ENCODE measurements around the gene USF3.

The USF3 gene

DNA sequence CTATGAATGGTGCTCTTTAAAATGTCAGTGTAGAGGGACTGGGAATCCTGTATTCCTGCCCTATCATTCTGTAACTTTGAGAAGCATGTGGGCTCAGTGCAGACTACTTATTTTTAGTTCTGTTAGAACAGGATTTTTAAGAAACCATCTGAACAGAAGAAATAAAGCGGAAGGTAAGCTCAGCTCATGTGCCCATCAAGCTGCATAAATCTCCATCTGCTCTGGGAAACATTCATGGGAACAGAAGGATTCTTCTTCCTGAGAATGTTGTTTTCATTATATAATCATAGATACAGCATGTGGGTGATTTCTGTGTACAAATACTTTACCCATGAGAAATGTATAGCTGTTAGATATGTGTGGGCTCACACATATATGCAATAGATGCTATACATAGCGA lies 94.2 kb downstream of the USF3 start:
- H3K4me1 ChIP-seq = peaks cover 12% of the 10 kb centered on the region
- no peaks in the 10 kb centered on the region for H3K36me3 ChIP-seq (replicated peaks)
- no peak for DNase-seq (ENCODE audit: low spot score in 2 of 2)
- no peak overlapping the region for H3K4me3 ChIP-seq
- in situ Hi-C loops (cut with MboI; ENCODE audit: low sequenced_read_pairs) = no loop called here
- H3K9me3 ChIP-seq = no peaks in the 10 kb centered on the region
- no peaks in the 10 kb centered on the region for H3K27me3 ChIP-seq (ENCODE audit: low read depth)

DNA sequence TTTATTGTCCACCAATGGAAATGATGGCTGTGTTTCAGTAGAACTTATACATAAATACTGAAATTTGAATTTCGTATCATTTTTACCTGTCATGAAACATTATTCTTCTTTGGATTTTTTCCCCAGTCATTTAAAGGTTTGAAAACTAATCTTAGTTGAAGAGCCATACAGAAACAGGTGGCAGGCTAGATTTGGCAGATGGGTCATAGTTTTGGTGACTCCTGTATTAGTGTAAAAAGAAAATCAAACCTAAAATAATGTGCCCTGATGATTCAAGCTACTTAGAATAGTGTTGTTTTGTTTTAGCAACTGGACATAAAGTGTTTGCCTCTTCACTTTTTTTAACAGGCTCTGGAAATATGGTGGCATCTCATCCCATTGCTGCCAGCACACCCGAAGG lies 95.2 kb downstream of the USF3 start:
- Histone ChIP-seq H3K4me3 (no peak overlapping the region), H3K27me3 (ENCODE audit: low read depth) (no peaks in the 10 kb centered on the region), H3K4me1 (peaks cover 3% of the 10 kb centered on the region), H3K9me3 (no peaks in the 10 kb centered on the region), H3K36me3 (replicated peaks) (no peaks in the 10 kb centered on the region)
- no peak for DNase-seq (ENCODE audit: low spot score in 2 of 2)
- in situ Hi-C loops (cut with MboI; ENCODE audit: low sequenced_read_pairs) = no loop called here

DNA sequence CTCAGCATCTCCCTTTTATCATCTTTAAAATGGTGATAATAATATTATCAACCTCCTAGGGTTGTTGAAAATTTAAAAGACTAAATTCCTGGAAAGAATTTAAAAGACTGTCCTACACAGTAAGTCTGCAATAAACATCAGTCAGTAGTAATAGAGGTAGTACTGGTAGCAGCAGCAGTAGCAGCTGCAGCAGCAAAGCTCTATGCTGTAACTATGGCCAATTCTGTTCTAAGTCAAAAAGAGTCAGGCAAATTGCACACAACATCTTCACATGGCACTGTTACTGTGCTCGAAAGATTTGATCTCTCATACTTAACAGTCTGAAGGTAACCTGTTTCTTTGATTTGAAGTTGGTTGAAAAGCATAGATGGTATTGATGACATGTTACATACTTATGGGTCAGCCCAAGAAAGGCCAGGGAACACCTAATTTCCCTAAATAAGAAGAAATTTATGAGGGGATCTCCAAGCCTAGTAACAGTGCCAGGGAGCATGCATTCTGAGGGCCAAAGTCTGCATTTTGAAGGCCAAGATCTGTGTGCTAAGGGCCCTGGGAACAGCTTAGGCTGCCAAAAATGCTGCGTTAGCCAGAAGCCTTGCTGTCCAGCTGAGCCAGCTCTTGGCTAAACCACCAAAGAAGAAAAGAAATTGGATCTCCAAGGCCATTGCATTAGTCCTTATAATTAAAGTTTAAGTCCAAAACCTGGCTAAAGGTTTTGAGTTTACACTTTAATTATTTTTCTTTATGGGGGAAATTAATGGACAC lies 95.8 kb downstream of the USF3 start:
- in situ Hi-C loops (cut with MboI; ENCODE audit: low sequenced_read_pairs) = no loop called here

More for the DNA sequence above, 95.8 kb downstream of the USF3 start:
- no peaks in the 10 kb centered on the region for H3K4me1 ChIP-seq
- H3K4me3 ChIP-seq = no peak overlapping the region
- H3K27me3 ChIP-seq (ENCODE audit: low read depth) = no peaks in the 10 kb centered on the region
- H3K36me3 ChIP-seq (replicated peaks) = no peaks in the 10 kb centered on the region
- no peak for DNase-seq (ENCODE audit: low spot score in 2 of 2)
- H3K9me3 ChIP-seq = no peaks in the 10 kb centered on the region
